OCI-LY3 (cell line): ENCODE measurements around the gene USP22.

ENCODE experiments used
- EZH2phosphoT487 ChIP-seq: fragments of 200-600 bp; shearing (Covaris generic); IDR thresholded peaks from 2 replicates; pipeline ENCODE4 v1.6.1; 2018; ENCODE audit warnings: antibody characterized with exemption, mixed run types, low read depth
- TF ChIP-seq, protein P1 (sequence below): fragments of 200-600, 300-600 bp; sonication (generic); IDR thresholded peaks from 2 replicates; pipeline ENCODE4 v1.5.1; 2014; ENCODE audit warnings: antibody characterized with exemption, low read length, low read depth

DNA sequence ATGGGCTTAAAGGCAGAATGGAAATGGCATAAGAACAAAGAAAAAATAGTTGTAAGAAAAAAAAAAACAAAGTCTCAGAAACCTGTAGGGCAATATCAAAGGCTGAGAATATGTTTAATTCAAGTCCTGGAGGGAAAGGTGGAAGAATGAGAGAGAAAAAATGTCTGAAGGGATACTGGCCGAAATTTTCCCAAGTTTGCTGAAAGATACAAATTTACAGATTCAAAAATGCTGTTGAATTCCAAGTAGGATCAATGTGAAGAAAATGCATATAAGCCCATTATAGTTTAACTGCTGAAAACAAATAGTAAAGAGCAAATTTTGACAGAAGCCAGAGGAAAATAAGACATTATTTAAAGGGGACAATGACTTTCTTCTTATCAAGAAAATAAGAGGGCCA lies 6.6 kb upstream of the USP22 start:
- TF ChIP-seq, protein P1, sequence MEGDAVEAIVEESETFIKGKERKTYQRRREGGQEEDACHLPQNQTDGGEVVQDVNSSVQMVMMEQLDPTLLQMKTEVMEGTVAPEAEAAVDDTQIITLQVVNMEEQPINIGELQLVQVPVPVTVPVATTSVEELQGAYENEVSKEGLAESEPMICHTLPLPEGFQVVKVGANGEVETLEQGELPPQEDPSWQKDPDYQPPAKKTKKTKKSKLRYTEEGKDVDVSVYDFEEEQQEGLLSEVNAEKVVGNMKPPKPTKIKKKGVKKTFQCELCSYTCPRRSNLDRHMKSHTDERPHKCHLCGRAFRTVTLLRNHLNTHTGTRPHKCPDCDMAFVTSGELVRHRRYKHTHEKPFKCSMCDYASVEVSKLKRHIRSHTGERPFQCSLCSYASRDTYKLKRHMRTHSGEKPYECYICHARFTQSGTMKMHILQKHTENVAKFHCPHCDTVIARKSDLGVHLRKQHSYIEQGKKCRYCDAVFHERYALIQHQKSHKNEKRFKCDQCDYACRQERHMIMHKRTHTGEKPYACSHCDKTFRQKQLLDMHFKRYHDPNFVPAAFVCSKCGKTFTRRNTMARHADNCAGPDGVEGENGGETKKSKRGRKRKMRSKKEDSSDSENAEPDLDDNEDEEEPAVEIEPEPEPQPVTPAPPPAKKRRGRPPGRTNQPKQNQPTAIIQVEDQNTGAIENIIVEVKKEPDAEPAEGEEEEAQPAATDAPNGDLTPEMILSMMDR: no peak
- no peak for TF ChIP-seq EZH2phosphoT487
